ENCODE results near the gene DEUP1.
A peak's percentile ranks its signal among the peaks of the same experiment; 100 is the strongest.
"Not testable (repeated sequence)": the region's sequence is repeated elsewhere in the genome, so short reads cannot be mapped to it uniquely, and the experiment has no call there.

Gene DEUP1

DNA sequence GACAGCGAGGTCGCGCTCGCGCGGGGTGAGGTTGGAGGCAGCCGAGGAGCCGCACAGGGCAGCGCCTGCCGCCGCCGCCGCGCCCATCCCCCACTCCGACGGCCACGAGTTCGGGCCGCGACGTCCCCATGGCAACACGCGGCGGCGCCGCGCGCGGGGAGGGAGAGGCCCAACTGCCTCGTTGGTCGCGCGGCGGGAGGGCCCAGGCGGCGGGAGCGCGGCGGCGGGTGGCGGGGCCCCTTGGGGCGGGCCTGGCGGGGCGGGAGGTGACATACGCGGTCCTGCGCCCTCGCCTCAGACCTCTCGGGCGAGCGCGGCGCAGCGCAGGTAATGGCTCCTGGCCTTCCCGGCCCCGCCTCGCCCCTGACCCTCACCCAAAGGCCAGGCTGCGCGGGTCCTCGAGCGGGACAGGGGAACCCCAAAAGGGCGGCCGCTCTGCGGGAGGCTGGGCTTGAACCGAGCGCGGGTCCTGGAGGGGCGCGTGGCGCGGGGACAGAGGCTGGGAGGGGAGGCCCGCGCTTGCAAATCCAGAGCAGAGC, at the start of gene DEUP1:
Gene DEUP1, plus strand, starts transcription at position 297 of the 539 bp plus-strand sequence. CDS start 1,518 bp downstream, outside the sequence.
- peak; percentile 4 to 14 for DNase-seq
- peak; percentile 59 for ATAC-seq
- Mint-ChIP-seq H3K9me3 (no peaks in the 10 kb centered on the region), H3K4me3 (peak within 1 kb of the TSS; percentile 68), H3K4me1 (no peaks in the 10 kb centered on the region), H3K27ac (no peak within 1 kb of the TSS), H3K27me3 (peaks cover 54% of the 10 kb centered on the region)

DNA sequence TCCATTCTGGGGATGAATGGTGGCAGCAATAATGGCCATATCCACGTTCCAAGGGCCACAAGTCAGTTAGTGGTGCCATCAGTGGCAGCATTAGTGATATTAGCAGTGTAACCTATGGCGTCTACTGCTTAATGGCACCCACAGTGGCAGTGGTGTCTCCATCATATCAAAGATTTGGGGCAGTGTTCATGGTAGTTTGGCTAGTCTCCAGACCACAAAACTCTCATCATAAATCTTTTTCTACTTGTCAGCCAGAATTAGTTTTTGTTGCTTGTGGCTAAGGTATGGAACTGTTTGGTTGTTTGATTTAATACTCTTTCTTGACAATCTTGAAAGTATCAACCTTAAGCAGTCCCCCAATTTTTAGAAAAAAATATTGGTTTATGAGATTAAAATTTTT, 45.1 kb upstream of the DEUP1 start:
- ATAC-seq (no peak), DNase-seq (no peak)
- Mint-ChIP-seq H3K9me3 (no peaks in the 10 kb centered on the region), H3K4me1 (no peaks in the 10 kb centered on the region), H3K27me3 (no peaks in the 10 kb centered on the region), H3K27ac (no peak overlapping the region), H3K4me3 (no peak overlapping the region)

GRCh38 chr11:93287434-93287833, 43.1 kb upstream of the DEUP1 start:
- Mint-ChIP-seq H3K4me1 (no peaks in the 10 kb centered on the region), H3K27me3 (no peaks in the 10 kb centered on the region), H3K4me3 (no peak overlapping the region), H3K27ac (no peak overlapping the region), H3K9me3 (no peaks in the 10 kb centered on the region)
- ATAC-seq = no peak
- no peak for DNase-seq

DNA sequence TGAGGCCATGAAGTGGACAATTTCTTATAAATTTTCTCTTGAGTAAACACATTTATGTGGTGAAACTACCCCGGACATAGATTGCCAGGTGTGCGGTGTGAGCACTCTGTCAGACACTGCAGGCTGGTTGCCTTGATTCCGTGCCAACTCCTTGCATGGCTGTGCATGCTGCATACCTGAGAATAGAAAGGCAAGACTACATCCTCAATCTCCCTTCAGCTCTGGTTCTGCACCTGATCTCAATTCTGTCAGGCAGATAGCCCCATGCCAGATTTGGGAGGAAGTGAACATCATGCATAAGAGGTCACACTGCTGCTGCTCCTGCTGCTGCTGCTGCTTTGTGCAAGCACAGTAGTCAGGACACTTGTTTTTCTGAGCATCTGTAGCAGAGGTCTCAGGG, 42.5 kb upstream of the DEUP1 start:
- Mint-ChIP-seq H3K4me1 (no peaks in the 10 kb centered on the region), H3K27me3 (no peaks in the 10 kb centered on the region)

GRCh38 chr11:93288767-93289166, 41.8 kb upstream of the DEUP1 start:
- no peaks in the 10 kb centered on the region for H3K27me3 Mint-ChIP-seq
- DNase-seq = no peak
- ATAC-seq = no peak
- H3K4me3 Mint-ChIP-seq = no peak overlapping the region
- H3K4me1 Mint-ChIP-seq = no peaks in the 10 kb centered on the region
- H3K9me3 Mint-ChIP-seq = no peaks in the 10 kb centered on the region
- no peak overlapping the region for H3K27ac Mint-ChIP-seq

More for the DNA sequence above, 42.5 kb upstream of the DEUP1 start:
- no peak overlapping the region for H3K4me3 Mint-ChIP-seq
- H3K27ac Mint-ChIP-seq = no peak overlapping the region
- no peaks in the 10 kb centered on the region for H3K9me3 Mint-ChIP-seq
- DNase-seq (no peak), ATAC-seq (no peak)

DNA sequence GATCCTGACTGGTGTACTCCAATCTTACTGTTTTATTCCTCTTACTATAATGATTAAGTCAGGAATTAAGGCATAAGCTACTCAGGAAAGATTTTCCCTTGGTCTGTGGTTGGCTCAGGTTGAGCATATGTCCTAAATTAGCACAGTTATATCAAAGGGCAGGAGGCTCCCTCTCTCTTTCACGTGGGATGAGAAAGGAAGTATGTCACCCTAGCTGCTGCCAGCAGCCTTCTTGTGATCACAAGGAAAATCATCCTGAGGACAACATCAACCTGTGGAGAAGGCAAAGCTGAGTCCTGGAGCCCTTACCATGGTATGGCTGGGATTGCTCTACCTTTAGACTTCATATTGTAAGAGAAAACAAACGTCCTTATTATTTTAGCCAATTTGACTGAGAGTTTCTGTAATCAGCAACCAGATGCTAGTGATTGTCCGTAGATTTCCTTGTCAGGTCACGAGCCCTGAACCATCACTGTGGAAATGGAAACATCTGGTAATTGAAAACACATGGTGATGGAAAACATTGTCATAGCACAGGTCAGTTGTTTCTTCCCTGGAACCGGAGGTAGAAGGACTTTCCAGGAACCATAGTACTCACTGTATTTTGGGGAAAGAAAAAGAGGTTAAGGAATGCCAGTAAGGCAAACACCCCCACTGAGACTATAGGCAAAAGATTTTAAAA, 40.6 kb upstream of the DEUP1 start:
- Mint-ChIP-seq H3K4me1 (no peaks in the 10 kb centered on the region), H3K27ac (no peak overlapping the region), H3K9me3 (no peaks in the 10 kb centered on the region), H3K27me3 (peaks cover 5% of the 10 kb centered on the region), H3K4me3 (no peak overlapping the region)
- DNase-seq (no peak), ATAC-seq (no peak)

GRCh38 chr11:93291110-93291509, 39.4 kb upstream of the DEUP1 start:
- Mint-ChIP-seq H3K27ac (no peak overlapping the region), H3K4me1 (no peaks in the 10 kb centered on the region), H3K9me3 (no peaks in the 10 kb centered on the region), H3K27me3 (peaks cover 5% of the 10 kb centered on the region), H3K4me3 (no peak overlapping the region)
- no peak for ATAC-seq
- DNase-seq = no peak

GRCh38 chr11:93291898-93292297, 38.6 kb upstream of the DEUP1 start:
- no peak overlapping the region for H3K4me3 Mint-ChIP-seq
- H3K4me1 Mint-ChIP-seq = no peaks in the 10 kb centered on the region
- H3K27ac Mint-ChIP-seq = no peak overlapping the region
- H3K9me3 Mint-ChIP-seq = no peaks in the 10 kb centered on the region
- ATAC-seq = no peak
- no peak for DNase-seq
- peaks cover 7% of the 10 kb centered on the region for H3K27me3 Mint-ChIP-seq

DNA sequence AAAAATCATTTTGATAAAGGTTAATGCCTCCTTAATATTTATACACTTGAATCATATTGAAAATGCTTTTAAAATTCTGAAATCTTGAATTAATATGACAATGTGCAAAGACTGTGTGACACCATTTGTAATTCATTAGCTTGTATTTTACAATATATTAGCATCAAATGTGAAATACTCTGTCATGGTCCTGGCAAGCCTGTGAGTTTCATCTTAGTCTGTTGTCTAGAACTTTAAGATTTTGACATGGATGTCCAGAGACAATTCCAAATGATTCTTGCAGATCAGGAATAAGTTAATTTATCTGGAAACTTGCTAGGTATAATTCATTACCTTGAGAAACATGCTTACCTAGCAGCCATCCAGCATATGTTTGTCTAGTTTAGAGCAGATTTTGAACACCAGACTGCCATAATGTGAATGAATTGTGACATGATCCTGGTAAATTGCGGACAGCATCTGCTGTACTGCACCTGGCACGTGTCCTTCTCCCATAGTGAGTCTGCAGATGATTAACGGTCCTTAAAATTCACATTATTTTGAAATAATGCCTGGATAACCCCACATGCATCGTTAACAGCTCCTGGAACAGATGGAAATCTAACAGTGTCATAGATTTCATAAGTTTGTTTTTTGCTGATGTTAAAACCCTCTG, 34.5 kb upstream of the DEUP1 start:
- ATAC-seq = no peak

GRCh38 chr11:93303689-93304088, 26.9 kb upstream of the DEUP1 start:
- Mint-ChIP-seq H3K9me3 (peaks cover 7 to 10% of the 10 kb centered on the region in 2 donors), H3K27me3 (peaks cover 22% of the 10 kb centered on the region), H3K4me1 (no peaks in the 10 kb centered on the region), H3K4me3 (no peak overlapping the region), H3K27ac (no peak overlapping the region)
- no peak for ATAC-seq
- no peak for DNase-seq

More for the DNA sequence above, 34.5 kb upstream of the DEUP1 start:
- Mint-ChIP-seq H3K27me3 (peaks cover 23% of the 10 kb centered on the region), H3K4me1 (no peaks in the 10 kb centered on the region), H3K27ac (no peak overlapping the region), H3K9me3 (no peaks in the 10 kb centered on the region), H3K4me3 (no peak overlapping the region)
- DNase-seq = no peak

GRCh38 chr11:93314399-93314798, 16.1 kb upstream of the DEUP1 start:
- H3K4me1 Mint-ChIP-seq, DNase-seq, H3K4me3 Mint-ChIP-seq, ATAC-seq, H3K27ac Mint-ChIP-seq, H3K27me3 Mint-ChIP-seq: not testable (repeated sequence)
- H3K9me3 Mint-ChIP-seq = peaks cover 34 to 65% of the 10 kb centered on the region in 2 donors

DNA sequence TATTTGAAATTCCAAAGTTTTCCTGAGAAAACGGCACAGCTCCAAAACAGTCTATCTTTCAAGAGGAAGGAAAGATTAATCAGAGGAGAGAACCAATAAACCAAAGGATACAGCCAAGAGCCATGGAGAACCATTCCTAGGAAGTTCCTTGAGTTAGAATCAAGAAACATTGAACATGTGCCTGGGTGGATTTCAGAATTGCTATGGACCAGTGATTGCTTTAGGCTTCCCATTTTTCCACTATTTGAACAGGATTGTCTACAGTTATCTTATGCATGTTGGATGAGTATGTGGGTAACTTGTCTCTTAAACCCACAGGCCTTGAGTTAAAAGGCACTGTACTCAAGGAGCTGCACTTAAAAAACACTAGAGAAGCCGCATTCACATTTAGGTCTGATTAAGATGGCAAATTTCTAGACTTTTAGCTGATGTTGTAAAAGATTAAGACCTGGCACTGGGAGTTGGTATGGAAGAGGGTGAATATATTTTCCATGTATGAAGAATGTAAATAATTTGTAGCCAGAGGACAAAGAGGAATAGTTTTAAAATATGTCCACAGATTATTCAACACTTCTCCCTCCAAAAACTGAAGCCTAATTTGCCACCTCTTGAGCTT, 11.2 kb upstream of the DEUP1 start:
- H3K27ac Mint-ChIP-seq = no peak overlapping the region
- H3K27me3 Mint-ChIP-seq = no peaks in the 10 kb centered on the region
- H3K4me3 Mint-ChIP-seq = no peak overlapping the region
- H3K4me1 Mint-ChIP-seq = no peaks in the 10 kb centered on the region
- H3K9me3 Mint-ChIP-seq = peaks cover 18 to 38% of the 10 kb centered on the region in 2 donors
- ATAC-seq (no peak), DNase-seq (no peak)

- H3K9me3 Mint-ChIP-seq = peaks cover 15 to 29% of the 10 kb centered on the region in 2 donors
- DNase-seq (no peak), ATAC-seq (no peak)
- no peak overlapping the region for H3K27ac Mint-ChIP-seq
- H3K4me3 Mint-ChIP-seq = no peak overlapping the region
- no peaks in the 10 kb centered on the region for H3K4me1 Mint-ChIP-seq
- H3K27me3 Mint-ChIP-seq = no peaks in the 10 kb centered on the region
Observed at GRCh38 chr11:93320230-93320629, 10.3 kb upstream of the DEUP1 start.

DNA sequence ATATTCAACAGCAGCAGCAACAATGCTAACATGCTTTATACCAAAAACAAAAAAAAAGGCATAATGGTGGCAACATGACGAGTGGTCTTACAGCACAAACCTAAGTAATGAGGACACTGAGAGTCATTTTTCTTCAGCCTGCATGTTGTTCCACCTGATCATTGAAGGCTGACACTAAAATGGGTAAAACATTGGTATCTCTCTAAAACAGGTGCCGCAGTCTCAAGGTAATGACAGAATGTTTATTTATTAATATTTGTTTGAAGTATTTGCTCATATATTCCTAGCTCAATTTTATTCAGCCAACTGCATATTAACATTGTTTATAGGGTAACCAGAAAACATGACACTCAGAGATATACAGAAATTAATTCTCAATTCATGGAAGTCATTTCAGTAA, 8.3 kb upstream of the DEUP1 start:
- DNase-seq (no peak), ATAC-seq (no peak)
- H3K27me3 Mint-ChIP-seq = no peaks in the 10 kb centered on the region
- peaks cover 0 to 17% of the 10 kb centered on the region in 2 donors for H3K9me3 Mint-ChIP-seq
- H3K4me3 Mint-ChIP-seq = no peak overlapping the region
- no peaks in the 10 kb centered on the region for H3K4me1 Mint-ChIP-seq
- no peak overlapping the region for H3K27ac Mint-ChIP-seq

GRCh38 chr11:93323747-93324146, 6.8 kb upstream of the DEUP1 start:
- ATAC-seq (no peak), DNase-seq (no peak)
- H3K27me3 Mint-ChIP-seq = no peaks in the 10 kb centered on the region
- H3K4me3 Mint-ChIP-seq = no peak overlapping the region
- H3K4me1 Mint-ChIP-seq = no peaks in the 10 kb centered on the region
- H3K27ac Mint-ChIP-seq = no peak overlapping the region
- H3K9me3 Mint-ChIP-seq = peaks cover 0 to 9% of the 10 kb centered on the region in 2 donors

GRCh38 chr11:93324500-93324899, 6.0 kb upstream of the DEUP1 start:
- Mint-ChIP-seq H3K4me3 (no peak overlapping the region), H3K9me3 (peaks cover 0 to 1% of the 10 kb centered on the region in 2 donors), H3K27me3 (peaks cover 6% of the 10 kb centered on the region), H3K27ac (no peak overlapping the region), H3K4me1 (no peaks in the 10 kb centered on the region)
- ATAC-seq (no peak), DNase-seq (no peak)
